NT2/D1 (cell line): ENCODE data around the gene SLC44A5.

Source experiments
- DNase-seq: peaks from one replicate; pipeline ENCODE4 v3.0.0-alpha.2; 2011; ENCODE audit warnings: low read depth, low spot score
- H3K27me3 ChIP-seq: 2 replicates; pipeline ENCODE4 v1.6.0; 2011; ENCODE audit warnings: mild to moderate bottlenecking; ENCODE audit not compliant: insufficient read length, insufficient read depth
- H3K36me3 ChIP-seq: 2 replicates; pipeline ENCODE4 v1.6.1; 2011; ENCODE audit warnings: mild to moderate bottlenecking, low read length, mixed read lengths; ENCODE audit not compliant: insufficient read depth, insufficient read length
- H3K4me1 ChIP-seq: 2 replicates; pipeline ENCODE4 v1.5.1; 2011; ENCODE audit not compliant: insufficient read depth, insufficient read length
- H3K4me3 ChIP-seq: 2 replicates; pipeline ENCODE4 v1.5.1; 2011; ENCODE audit warnings: low read depth; ENCODE audit not compliant: insufficient read length
- H3K9ac ChIP-seq: 2 replicates; pipeline ENCODE4 v1.6.0; 2011; ENCODE audit warnings: low read depth; ENCODE audit not compliant: insufficient read length
- H3K9me3 ChIP-seq: 2 replicates; pipeline ENCODE4 v1.5.1; 2011; ENCODE audit warnings: mild to moderate bottlenecking, low read length; ENCODE audit not compliant: insufficient read depth
- SUZ12 ChIP-seq: IDR thresholded peaks from 2 replicates; pipeline ENCODE4 v1.6.1; 2011; ENCODE audit not compliant: insufficient read length, insufficient read depth; ENCODE audit errors: extremely low read depth
- YY1 ChIP-seq: IDR thresholded peaks from 2 replicates; pipeline ENCODE4 v1.6.1; 2011; ENCODE audit not compliant: insufficient read length, insufficient read depth
- ZNF274 ChIP-seq: IDR thresholded peaks from 2 replicates; pipeline ENCODE4 v1.6.1; 2011; ENCODE audit warnings: mild to moderate bottlenecking, low read depth, low read length

SLC44A5 gene

DNA sequence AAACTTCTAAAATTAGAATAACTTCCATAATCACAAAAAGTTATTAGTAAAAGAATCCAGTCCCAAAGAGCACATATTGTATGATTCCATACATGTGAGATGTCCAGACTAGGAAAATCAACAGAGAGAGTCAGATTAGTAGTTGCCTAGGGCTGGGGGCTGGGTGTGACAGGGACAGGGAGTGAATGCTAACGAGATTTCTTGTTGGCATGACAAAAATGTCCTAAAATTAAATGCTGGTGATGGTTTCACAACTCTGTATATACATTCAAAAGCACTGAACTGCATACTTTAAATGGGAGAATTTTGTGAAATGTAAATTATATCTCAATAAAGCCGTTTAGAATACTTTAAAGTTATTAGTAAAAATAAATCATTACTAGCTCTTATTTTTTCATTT lies 92.2 kb downstream of the SLC44A5 start:
- Histone ChIP-seq H3K9me3 (no peaks in the 10 kb centered on the region), H3K27me3 (no peaks in the 10 kb centered on the region), H3K9ac (no peak overlapping the region), H3K4me1 (no peaks in the 10 kb centered on the region), H3K4me3 (no peak overlapping the region), H3K36me3 (no peaks in the 10 kb centered on the region)
- no peak for TF ChIP-seq ZNF274
- no peak for TF ChIP-seq SUZ12
- TF ChIP-seq YY1, result no peak
- DNase-seq, result no peak

DNA sequence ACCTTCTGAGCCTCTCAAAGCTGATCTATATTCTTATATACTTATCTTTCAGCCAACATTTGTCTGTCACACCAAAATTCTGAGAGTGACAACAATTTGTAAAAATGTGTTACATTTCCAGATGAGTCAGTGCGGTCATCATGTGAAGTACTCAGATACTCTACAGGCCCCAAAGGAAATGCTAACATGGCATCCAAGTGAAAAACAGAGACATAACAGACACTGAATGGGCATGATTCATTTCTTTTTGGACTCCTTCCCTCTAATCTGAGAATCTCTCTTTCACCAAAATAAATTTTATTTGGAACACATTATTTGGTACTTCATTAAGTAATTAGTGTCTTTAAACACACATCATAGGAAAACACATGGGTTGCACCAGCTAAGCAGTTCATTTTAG lies 96.6 kb downstream of the SLC44A5 start:
- H3K9me3 ChIP-seq, result no peaks in the 10 kb centered on the region
- no peaks in the 10 kb centered on the region for H3K27me3 ChIP-seq
- no peaks in the 10 kb centered on the region for H3K4me1 ChIP-seq
- no peaks in the 10 kb centered on the region for H3K36me3 ChIP-seq
- no peak for TF ChIP-seq SUZ12
- no peak for TF ChIP-seq YY1
- TF ChIP-seq ZNF274, result no peak
- DNase-seq, result no peak
- H3K9ac ChIP-seq, result no peak overlapping the region
- no peak overlapping the region for H3K4me3 ChIP-seq

DNA sequence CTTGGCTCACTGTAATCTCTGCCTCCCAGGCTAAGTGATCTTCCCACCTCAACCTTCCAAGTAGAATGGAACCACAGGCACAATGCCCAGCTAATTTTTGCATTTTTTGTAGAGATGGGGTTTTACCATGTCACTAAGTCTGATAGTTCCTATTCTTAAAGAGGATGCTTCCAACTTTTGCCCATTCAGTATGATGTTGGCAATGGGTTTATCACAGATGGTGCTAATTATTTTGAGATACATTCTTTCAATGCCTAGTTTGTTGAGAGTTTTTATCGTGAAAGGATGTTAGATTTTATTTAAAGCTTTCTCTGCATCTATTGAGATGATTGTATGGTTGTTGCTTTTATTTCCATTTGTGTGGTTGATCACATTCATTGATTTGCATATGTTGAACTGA lies 103.9 kb downstream of the SLC44A5 start:
- H3K27me3 ChIP-seq, result no peaks in the 10 kb centered on the region
- no peaks in the 10 kb centered on the region for H3K36me3 ChIP-seq
- no peak overlapping the region for H3K9ac ChIP-seq
- no peaks in the 10 kb centered on the region for H3K9me3 ChIP-seq
- TF ChIP-seq SUZ12 (no peak), ZNF274 (no peak), YY1 (no peak)
- H3K4me1 ChIP-seq, result no peaks in the 10 kb centered on the region
- no peak for DNase-seq
- H3K4me3 ChIP-seq, result no peak overlapping the region

DNA sequence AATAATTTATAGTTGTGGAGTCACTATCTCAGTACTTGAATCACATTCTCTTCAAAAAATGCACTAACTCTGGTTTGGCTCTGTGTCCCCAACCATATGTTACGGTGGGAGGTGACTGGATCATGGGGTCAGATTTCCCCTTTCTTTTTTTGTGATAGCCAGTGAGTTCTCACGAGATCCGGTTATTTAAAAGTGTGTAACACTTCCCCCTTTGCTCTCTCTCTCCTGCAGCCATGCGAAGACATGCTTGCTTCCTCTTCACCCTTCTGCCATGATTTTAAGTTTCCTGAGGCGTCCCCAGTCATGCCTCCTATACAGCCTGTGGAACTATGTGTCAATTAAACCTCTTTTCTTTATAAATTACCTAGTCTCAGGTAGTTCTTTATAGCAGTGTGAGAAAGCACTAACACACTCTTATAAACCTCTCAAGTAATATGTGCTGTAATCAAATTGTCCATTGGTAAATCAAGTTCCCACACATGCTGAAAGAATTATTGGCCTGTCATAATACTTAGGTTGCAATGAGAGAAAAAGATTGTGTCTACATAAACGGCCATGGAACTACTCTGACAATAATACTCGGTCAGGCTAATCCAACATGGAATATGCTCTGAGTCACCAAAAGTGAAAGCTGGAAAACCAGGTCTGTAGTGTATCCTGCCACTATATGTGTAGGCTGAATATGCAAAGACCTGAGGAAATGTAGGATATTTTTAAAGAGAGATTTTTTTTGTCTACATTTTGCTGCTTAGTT lies 107.5 kb downstream of the SLC44A5 start:
- no peak overlapping the region for H3K4me3 ChIP-seq
- H3K27me3 ChIP-seq, result no peaks in the 10 kb centered on the region
- no peaks in the 10 kb centered on the region for H3K36me3 ChIP-seq
- no peak overlapping the region for H3K9ac ChIP-seq
- H3K4me1 ChIP-seq, result no peaks in the 10 kb centered on the region
- no peak for TF ChIP-seq SUZ12
- TF ChIP-seq YY1, result no peak
- no peak for TF ChIP-seq ZNF274
- no peaks in the 10 kb centered on the region for H3K9me3 ChIP-seq
- no peak for DNase-seq

DNA sequence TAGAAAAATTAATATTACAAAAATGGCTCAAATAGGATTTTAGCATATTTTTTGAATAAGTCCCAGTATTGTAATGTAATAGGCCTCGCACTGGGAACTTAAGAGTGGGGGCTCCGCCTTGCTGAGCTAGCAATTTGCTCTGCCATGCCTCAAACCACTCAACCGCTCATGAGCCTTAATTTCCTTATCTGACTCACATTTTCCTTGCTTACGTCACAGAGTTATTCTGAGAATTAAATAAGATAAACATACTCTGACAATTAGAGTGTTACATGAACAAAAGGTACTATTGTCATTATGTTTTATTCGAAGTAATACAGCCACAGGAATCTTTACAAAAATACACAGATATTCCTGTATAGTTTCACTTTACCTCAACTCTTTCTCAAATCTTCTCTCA lies 108.1 kb downstream of the SLC44A5 start:
- no peak for DNase-seq
- H3K9me3 ChIP-seq, result no peaks in the 10 kb centered on the region
- H3K9ac ChIP-seq, result no peak overlapping the region
- H3K4me3 ChIP-seq, result no peak overlapping the region
- TF ChIP-seq YY1, result no peak
- no peak for TF ChIP-seq SUZ12
- TF ChIP-seq ZNF274, result no peak
- no peaks in the 10 kb centered on the region for H3K36me3 ChIP-seq
- no peaks in the 10 kb centered on the region for H3K27me3 ChIP-seq
- no peaks in the 10 kb centered on the region for H3K4me1 ChIP-seq

DNA sequence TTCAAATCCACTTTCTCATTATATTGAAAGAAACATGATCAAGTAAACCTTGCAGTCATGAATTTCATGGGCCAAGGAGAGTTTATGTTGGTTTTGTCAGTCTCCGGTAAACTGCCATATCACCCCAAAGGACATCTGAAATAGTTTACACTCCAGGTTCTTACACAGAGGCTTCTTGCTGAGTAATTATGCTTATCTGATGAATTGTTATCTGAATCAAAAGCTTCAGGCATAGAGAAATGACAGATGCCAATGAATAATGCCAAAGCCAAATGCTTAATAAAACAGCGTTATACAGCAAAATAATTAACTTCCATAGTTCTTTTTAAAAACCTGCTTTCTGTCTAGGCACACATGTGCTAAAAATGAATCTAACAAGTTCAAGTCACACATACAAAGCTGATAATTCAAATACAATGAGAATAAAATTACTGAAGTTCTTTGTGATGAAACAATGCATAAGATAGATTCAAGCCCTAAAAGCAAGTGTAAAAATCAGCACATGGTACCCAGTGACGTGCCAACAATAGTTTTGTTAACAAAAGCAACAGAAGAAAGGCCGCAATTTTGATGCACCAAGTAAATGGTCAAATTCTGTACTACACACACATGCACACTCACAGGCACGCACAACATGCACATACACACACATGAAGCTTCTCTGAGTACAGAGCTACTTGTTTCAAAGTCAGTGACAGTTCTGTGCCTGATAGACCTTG lies 109.2 kb downstream of the SLC44A5 start:
- Histone ChIP-seq H3K9me3 (no peaks in the 10 kb centered on the region), H3K36me3 (no peaks in the 10 kb centered on the region), H3K4me3 (no peak overlapping the region), H3K27me3 (no peaks in the 10 kb centered on the region), H3K9ac (no peak overlapping the region), H3K4me1 (no peaks in the 10 kb centered on the region)
- TF ChIP-seq SUZ12 (no peak), YY1 (no peak), ZNF274 (no peak)
- no peak for DNase-seq

DNA sequence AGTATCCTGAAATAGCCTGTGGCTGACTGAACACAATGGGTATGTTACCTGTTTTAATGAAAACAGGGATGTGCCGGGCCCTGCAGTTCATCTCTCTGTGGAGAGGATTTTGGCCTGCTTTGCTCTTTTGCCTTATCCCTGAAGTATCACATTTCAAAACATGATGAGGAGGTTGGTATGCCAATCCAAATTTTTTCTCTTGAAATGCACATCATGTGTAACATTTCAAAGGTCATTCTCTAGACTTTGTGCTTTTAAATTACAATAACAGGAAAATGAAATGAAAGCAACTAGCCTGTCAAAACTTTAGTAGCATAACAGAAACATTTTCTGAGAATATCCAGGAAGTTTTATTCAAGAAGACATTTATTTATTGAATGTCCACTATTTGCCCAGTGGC lies 118.9 kb downstream of the SLC44A5 start:
- DNase-seq, result no peak
- no peaks in the 10 kb centered on the region for H3K36me3 ChIP-seq
- H3K4me3 ChIP-seq, result no peak overlapping the region
- no peaks in the 10 kb centered on the region for H3K27me3 ChIP-seq
- no peak overlapping the region for H3K9ac ChIP-seq
- H3K9me3 ChIP-seq, result no peaks in the 10 kb centered on the region
- TF ChIP-seq YY1 (no peak), ZNF274 (no peak), SUZ12 (no peak)
- no peaks in the 10 kb centered on the region for H3K4me1 ChIP-seq
